Mesendoderm (in vitro differentiated cells): ENCODE results near the gene PLTP.
"Not testable (repeated sequence)": the region's sequence is repeated elsewhere in the genome, so short reads cannot be mapped to it uniquely, and the experiment has no call there.

ENCODE experiments used
- DNase-seq: peaks from one replicate; pipeline ENCODE4 v3.0.0; 2013
- H2AK5ac ChIP-seq: 2 replicates; pipeline ENCODE4 v1.6.1; 2013; ENCODE audit warnings: low read length, inconsistent platforms
- H2BK120ac ChIP-seq: 2 replicates; pipeline ENCODE4 v1.6.1; 2013; ENCODE audit warnings: low read depth, mild to moderate bottlenecking, low read length, moderate library complexity, mixed read lengths
- H2BK15ac ChIP-seq: replicated peaks from 2 replicates; pipeline ENCODE4 v1.6.1; 2013; ENCODE audit warnings: low read depth, mild to moderate bottlenecking, moderate library complexity
- H2BK5ac ChIP-seq: 2 replicates; pipeline ENCODE4 v1.6.1; 2013; ENCODE audit warnings: low read length, inconsistent platforms
- H3K18ac ChIP-seq: 2 replicates; pipeline ENCODE4 v1.6.1; 2013; ENCODE audit warnings: mild to moderate bottlenecking, low read length, mixed read lengths
- H3K23ac ChIP-seq: one replicate; pipeline ENCODE4 v1.6.1; 2013; ENCODE audit warnings: low read length
- H3K27ac ChIP-seq: 2 replicates; pipeline ENCODE4 v1.5.1; 2013; ENCODE audit warnings: low read depth, mild to moderate bottlenecking, inconsistent platforms, low read length, moderate library complexity
- H3K27me3 ChIP-seq: 2 replicates; pipeline ENCODE4 v1.6.1; 2013; ENCODE audit warnings: low read length, control low read depth, mild to moderate bottlenecking, inconsistent platforms; ENCODE audit not compliant: insufficient read depth, poor library complexity
- H3K36me3 ChIP-seq: 2 replicates; pipeline ENCODE4 v1.6.1; 2013; ENCODE audit warnings: low read length, inconsistent platforms; ENCODE audit not compliant: control insufficient read depth, insufficient read depth
- H3K4ac ChIP-seq: one replicate; pipeline ENCODE4 v1.6.1; 2013; ENCODE audit warnings: low read depth, mild to moderate bottlenecking, low read length, moderate library complexity
- H3K4me1 ChIP-seq: 2 replicates; pipeline ENCODE4 v1.6.1; 2013; ENCODE audit warnings: low read depth, low read length, inconsistent platforms; ENCODE audit not compliant: control insufficient read depth
- H3K4me2 ChIP-seq: 2 replicates; pipeline ENCODE4 v1.6.1; 2013; ENCODE audit warnings: low read length
- H3K4me3 ChIP-seq: 2 replicates; pipeline ENCODE4 v1.5.1; 2013; ENCODE audit warnings: mild to moderate bottlenecking, low read length
- H3K56ac ChIP-seq: one replicate; pipeline ENCODE4 v1.6.1; 2013; ENCODE audit warnings: low read length
- H3K79me1 ChIP-seq: 2 replicates; pipeline ENCODE4 v1.6.1; 2013; ENCODE audit warnings: low read length, inconsistent platforms
- H3K79me2 ChIP-seq: 2 replicates; pipeline ENCODE4 v1.6.1; 2013; ENCODE audit warnings: mild to moderate bottlenecking, low read length; ENCODE audit not compliant: control insufficient read depth, insufficient read depth
- H3K9ac ChIP-seq: 2 replicates; pipeline ENCODE4 v1.6.1; 2013; ENCODE audit warnings: low read length, inconsistent platforms
- H4K5ac ChIP-seq: one replicate; pipeline ENCODE4 v1.6.1; 2013; ENCODE audit warnings: low read length
- H4K8ac ChIP-seq: one replicate; pipeline ENCODE4 v1.6.1; 2013; ENCODE audit warnings: low read depth, mild to moderate bottlenecking, control low read depth, low read length, moderate library complexity
- WGBS: extraction: QIAGEN DNeasy Blood & Tissue Kit; methylation state at CpG from one replicate; pipeline ENCODE4 v1.1.7; 2013; ENCODE audit warnings: low lambda C conversion rate, missing lambda C conversion rate; ENCODE audit not compliant: insufficient coverage; ENCODE audit errors: extremely low coverage; 5-methylcytosine and 5-hydroxymethylcytosine counted together

PLTP gene

GRCh38 chr20:45880988-45881788 is 30.8 kb downstream of the PLTP start, which contains the start of gene ZSWIM1:
Gene ZSWIM1 (plus strand): TSS chr20:45881227. CDS start chr20:45882593, 1,366 bp downstream.
- Histone ChIP-seq H3K79me1 (peaks cover 2% of the 10 kb centered on the region), H3K27me3 (no peaks in the 10 kb centered on the region), H3K4me1 (no peaks in the 10 kb centered on the region), H3K4ac (no peak within 1 kb of the TSS), H4K5ac (no peak within 1 kb of the TSS), H2AK5ac (no peak within 1 kb of the TSS), H3K36me3 (peaks cover 7% of the 10 kb centered on the region), H3K56ac (peak within 1 kb of the TSS; percentile 93), H3K23ac (no peak within 1 kb of the TSS), H3K4me2 (peak within 1 kb of the TSS; percentile 67), H2BK120ac (no peak within 1 kb of the TSS), H3K27ac (no peak within 1 kb of the TSS), H2BK5ac (no peak within 1 kb of the TSS), H2BK15ac (no peak within 1 kb of the TSS), H3K18ac (no peak within 1 kb of the TSS), H4K8ac (no peak within 1 kb of the TSS), H3K9ac (peak within 1 kb of the TSS; percentile 84), H3K79me2 (peaks cover 5% of the 10 kb centered on the region), H3K4me3 (peak within 1 kb of the TSS; percentile 75)
- DNase-seq, result peak; percentile 100
- no CpG with 5 or more reads among the region's 23 CpGs for WGBS

DNA sequence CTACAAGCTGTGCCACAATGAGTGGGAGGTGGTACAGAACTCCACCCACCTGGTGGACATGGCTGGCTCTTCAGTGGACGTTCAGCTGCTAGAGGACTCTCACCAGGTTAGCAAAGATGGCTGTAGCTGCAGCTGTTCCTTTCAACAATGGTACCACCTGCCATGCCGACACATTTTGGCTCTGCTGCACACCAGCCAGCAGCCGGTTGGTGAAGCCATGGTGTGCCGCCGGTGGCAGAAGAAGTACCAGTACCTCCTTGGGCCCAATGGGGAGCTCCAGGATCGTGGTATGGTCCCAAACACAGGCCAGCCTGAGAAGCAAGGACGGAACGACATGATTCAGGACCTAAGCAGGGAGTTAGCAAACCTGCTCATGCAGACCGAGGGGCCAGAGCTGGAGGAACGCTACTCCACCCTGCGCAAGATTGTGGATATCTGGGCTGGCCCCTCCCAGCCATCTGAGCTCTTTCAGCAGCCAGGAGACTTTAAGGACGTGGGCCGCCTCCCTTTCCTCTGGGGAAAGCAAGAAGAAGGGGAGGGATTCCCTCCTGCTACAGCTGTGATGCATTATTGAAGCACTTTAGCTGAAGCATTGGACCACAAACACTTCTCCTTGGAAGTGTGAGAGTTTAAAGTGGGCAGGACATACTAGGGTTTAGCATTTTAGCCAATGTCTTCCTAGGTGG is 33.7 kb downstream of the PLTP start:
- Histone ChIP-seq H2AK5ac (no peak overlapping the region), H2BK120ac (no peak overlapping the region), H3K4ac (no peak overlapping the region), H3K4me2 (no peak overlapping the region), H4K5ac (no peak overlapping the region), H3K27ac (no peak overlapping the region), H3K36me3 (peaks cover 5% of the 10 kb centered on the region), H2BK15ac (no peak overlapping the region), H4K8ac (no peak overlapping the region), H3K27me3 (no peaks in the 10 kb centered on the region), H3K79me1 (peaks cover 2% of the 10 kb centered on the region), H3K79me2 (peaks cover 5% of the 10 kb centered on the region), H3K18ac (no peak overlapping the region), H3K4me3 (no peak overlapping the region), H3K23ac (no peak overlapping the region), H3K4me1 (no peaks in the 10 kb centered on the region), H3K9ac (no peak overlapping the region), H2BK5ac (no peak overlapping the region), H3K56ac (no peak overlapping the region)
- DNase-seq, result no peak
- no CpG with 5 or more reads among the region's 13 CpGs for WGBS

DNA sequence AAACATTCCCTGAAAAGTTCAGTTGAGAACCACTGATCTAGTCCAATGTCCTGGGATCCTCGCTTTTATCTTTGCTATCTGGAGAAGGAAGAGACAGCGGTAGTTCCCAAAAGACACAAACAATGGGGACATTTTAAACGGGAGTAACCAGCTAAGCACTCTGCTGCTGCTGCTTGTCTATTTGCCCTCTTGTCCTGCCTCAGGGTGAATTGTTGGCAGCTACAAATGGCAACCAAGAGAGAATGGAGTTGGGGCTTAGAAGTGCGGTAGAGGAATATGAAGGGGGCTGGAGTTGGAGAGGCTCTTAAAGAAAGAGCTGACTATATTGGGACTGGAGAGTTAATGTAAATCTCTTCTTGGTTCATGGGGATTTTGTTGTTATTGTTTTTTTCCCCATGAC is 37.4 kb downstream of the PLTP start:
- no peak overlapping the region for H3K27ac ChIP-seq
- no peak overlapping the region for H4K5ac ChIP-seq
- no peaks in the 10 kb centered on the region for H3K4me1 ChIP-seq
- H4K8ac ChIP-seq, result no peak overlapping the region
- H3K4me3 ChIP-seq, result no peak overlapping the region
- no peaks in the 10 kb centered on the region for H3K27me3 ChIP-seq
- H3K79me1 ChIP-seq, result no peaks in the 10 kb centered on the region
- no peak overlapping the region for H3K18ac ChIP-seq
- H3K79me2 ChIP-seq, result no peaks in the 10 kb centered on the region
- no peak overlapping the region for H3K4me2 ChIP-seq
- DNase-seq, result peak; percentile 31
- H2BK5ac ChIP-seq, result no peak overlapping the region
- no peak overlapping the region for H3K56ac ChIP-seq
- H3K36me3 ChIP-seq, result no peaks in the 10 kb centered on the region
- H3K9ac ChIP-seq, result no peak overlapping the region
- no peak overlapping the region for H2BK15ac ChIP-seq
- no peak overlapping the region for H3K4ac ChIP-seq
- WGBS, result no CpG with 5 or more reads among the region's 4 CpGs
- H3K23ac ChIP-seq, result no peak overlapping the region
- H2BK120ac ChIP-seq, result no peak overlapping the region
- no peak overlapping the region for H2AK5ac ChIP-seq

GRCh38 chr20:45874104-45874481 is 37.9 kb downstream of the PLTP start:
- H3K56ac ChIP-seq, H2AK5ac ChIP-seq, H4K8ac ChIP-seq, H3K4ac ChIP-seq, DNase-seq, H2BK5ac ChIP-seq, H3K4me2 ChIP-seq, H3K18ac ChIP-seq, H3K27me3 ChIP-seq, H3K4me1 ChIP-seq, H4K5ac ChIP-seq, H3K36me3 ChIP-seq, H2BK15ac ChIP-seq, H3K9ac ChIP-seq, H3K79me1 ChIP-seq, H3K23ac ChIP-seq, H2BK120ac ChIP-seq, H3K27ac ChIP-seq, H3K79me2 ChIP-seq, H3K4me3 ChIP-seq: not testable (repeated sequence)
- no CpG with 5 or more reads among the region's 10 CpGs for WGBS

DNA sequence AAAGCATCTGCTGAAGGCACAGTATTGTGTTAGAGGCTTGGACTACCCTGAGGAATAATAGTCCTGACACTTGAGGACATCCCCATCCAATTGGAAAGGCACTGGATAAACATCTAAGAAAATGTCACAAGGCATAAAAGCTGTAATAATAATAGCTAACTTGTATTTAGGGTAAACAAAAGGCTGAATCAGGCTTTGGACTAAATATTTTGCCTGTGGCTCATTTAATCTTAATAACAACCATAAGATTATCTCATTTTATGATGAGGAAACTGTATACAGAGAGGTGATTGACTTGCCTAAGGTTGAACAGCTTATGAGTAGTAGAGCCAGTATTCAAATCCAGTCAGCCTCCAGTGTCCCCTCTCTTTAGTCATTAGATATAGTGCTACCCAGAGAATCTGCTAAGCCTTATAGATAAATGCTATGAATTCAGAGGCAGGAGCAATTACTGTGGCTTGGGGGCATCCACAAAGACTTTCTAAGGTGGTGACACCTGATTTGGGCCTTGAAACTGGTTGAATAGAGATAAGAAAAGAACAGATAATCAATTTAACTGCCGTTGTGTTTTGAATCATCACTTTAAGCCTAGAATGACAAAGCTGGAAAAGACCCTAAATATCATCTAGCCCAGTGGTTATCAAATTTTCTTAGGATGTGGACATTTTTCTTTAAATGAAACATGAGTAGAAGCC is 38.4 kb downstream of the PLTP start:
- Histone ChIP-seq H3K4me2 (no peak overlapping the region), H3K27ac (no peak overlapping the region), H3K4me3 (no peak overlapping the region), H3K4ac (no peak overlapping the region), H3K27me3 (no peaks in the 10 kb centered on the region), H3K79me2 (no peaks in the 10 kb centered on the region), H2BK120ac (no peak overlapping the region), H3K4me1 (no peaks in the 10 kb centered on the region), H4K5ac (no peak overlapping the region), H2BK15ac (no peak overlapping the region), H3K18ac (no peak overlapping the region), H2AK5ac (no peak overlapping the region), H2BK5ac (no peak overlapping the region), H3K79me1 (no peaks in the 10 kb centered on the region), H3K36me3 (no peaks in the 10 kb centered on the region), H3K56ac (no peak overlapping the region), H3K9ac (no peak overlapping the region), H3K23ac (no peak overlapping the region), H4K8ac (no peak overlapping the region)
- WGBS, result no CpG with 5 or more reads among the region's 1 CpG
- no peak for DNase-seq
